ENCODE data around the gene BMERB1. TPM values are rescaled to one million over a fixed set of nuclear protein-coding genes. Genes with fewer than 3 reads are reported as not detected.
A peak's percentile ranks its signal among the peaks of the same experiment; 100 is the strongest.
"Not testable (repeated sequence)": the region's sequence is repeated elsewhere in the genome, so short reads cannot be mapped to it uniquely, and the experiment has no call there.

Gene BMERB1
- total and polyA plus RNA-seq, 8 donors = 4.6 to 99.5 (median 25.6) TPM

DNA sequence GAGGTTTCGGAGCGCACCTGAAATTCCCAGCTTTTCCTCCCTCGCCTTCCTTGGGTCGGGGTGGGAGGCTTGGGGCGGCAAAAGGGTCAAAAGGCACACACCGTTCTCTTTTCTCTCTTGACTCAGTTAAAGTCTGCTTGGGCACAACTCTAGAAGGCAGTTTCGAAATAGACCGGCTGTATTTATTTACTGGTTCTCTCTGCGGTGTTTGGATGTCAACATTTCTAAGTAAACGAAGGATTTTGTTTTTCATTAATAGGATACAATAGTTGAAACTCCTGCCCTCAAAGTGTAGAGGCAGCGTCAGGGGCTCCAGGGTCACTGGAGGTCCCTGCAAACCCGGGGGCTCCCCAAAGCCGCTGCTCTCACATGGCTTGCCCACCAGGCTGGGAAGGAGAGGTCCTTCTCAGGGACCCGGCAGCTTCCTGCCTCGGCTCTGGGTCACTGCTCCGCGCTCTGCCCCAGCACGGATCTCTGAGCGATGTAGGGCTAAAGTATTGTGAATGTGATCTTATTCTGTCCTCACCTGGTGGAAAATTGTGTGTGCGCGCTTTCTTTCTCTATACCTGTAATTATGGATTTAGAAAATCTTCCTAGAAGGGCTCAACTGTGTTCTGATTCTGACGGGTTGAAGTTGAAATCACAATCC is 952 bp downstream of the BMERB1 start:
- DNase-seq = peak in 1 of 2 donors; percentile 35
- peaks cover 2 to 43% (median 31%) of the 10 kb centered on the region in 4 donors for H3K4me1 ChIP-seq
- H3K27me3 ChIP-seq = peaks cover 0 to 17% (median 10%) of the 10 kb centered on the region in 3 donors
- H3K27ac ChIP-seq = peak overlapping the region; percentile 23 to 84 (median 81)
- H3K9me3 ChIP-seq = no peaks in the 10 kb centered on the region
- TF ChIP-seq EP300 (IDR thresholded peaks at IDR 0.05) = no peak
- intact Hi-C loops (cut with DNase I; ENCODE audit: low total_unique reads) = no loop called here
- H3K4me3 ChIP-seq = peak overlapping the region; percentile 67 to 83 (median 75)
- no peaks in the 10 kb centered on the region for H3K36me3 ChIP-seq
- WGBS, 5 donors = 5 to 9% (median 7%) methylated on average over 22 of the region's 22 CpGs

DNA sequence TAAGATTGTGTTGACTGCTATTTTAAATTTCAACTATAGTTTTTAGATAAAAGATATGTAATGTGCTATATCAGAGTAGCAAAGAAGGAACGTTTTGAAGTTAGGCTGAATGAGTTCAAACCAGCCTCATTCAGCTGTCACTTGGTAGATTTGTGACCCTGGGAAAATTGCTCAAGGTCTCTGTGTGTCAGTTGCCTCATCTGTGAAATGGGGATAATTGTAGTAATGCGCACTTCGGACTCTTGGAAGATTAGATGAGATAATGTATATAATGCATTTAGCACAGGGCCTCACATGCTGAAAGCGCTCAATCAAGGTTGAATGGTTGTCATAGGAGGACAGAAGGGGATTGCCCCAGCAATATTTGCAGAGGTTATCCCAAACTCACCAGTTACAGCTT is 4.7 kb downstream of the BMERB1 start:
- Histone ChIP-seq H3K9me3 (no peaks in the 10 kb centered on the region), H3K4me3 (no peak overlapping the region), H3K36me3 (no peaks in the 10 kb centered on the region), H3K27me3 (peaks cover 0 to 15% (median 8%) of the 10 kb centered on the region in 3 donors), H3K4me1 (peaks cover 20 to 66% (median 43%) of the 10 kb centered on the region in 4 donors), H3K27ac (peak overlapping the region in 1 of 5 donors; percentile 66)
- DNase-seq = no peak
- TF ChIP-seq POLR2AphosphoS5 (IDR thresholded peaks at IDR 0.05) = no peak
- TF ChIP-seq POLR2A (IDR thresholded peaks at IDR 0.05) = no peak
- TF ChIP-seq EP300 (IDR thresholded peaks at IDR 0.05) = no peak
- TF ChIP-seq, protein P1, sequence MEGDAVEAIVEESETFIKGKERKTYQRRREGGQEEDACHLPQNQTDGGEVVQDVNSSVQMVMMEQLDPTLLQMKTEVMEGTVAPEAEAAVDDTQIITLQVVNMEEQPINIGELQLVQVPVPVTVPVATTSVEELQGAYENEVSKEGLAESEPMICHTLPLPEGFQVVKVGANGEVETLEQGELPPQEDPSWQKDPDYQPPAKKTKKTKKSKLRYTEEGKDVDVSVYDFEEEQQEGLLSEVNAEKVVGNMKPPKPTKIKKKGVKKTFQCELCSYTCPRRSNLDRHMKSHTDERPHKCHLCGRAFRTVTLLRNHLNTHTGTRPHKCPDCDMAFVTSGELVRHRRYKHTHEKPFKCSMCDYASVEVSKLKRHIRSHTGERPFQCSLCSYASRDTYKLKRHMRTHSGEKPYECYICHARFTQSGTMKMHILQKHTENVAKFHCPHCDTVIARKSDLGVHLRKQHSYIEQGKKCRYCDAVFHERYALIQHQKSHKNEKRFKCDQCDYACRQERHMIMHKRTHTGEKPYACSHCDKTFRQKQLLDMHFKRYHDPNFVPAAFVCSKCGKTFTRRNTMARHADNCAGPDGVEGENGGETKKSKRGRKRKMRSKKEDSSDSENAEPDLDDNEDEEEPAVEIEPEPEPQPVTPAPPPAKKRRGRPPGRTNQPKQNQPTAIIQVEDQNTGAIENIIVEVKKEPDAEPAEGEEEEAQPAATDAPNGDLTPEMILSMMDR (IDR thresholded peaks at IDR 0.05) = no peak
- intact Hi-C loops (cut with DNase I; ENCODE audit: low total_unique reads) = no loop called here
- 79 to 87% (median 83%) methylated on average over 4 of the region's 4 CpGs for WGBS, 5 donors

DNA sequence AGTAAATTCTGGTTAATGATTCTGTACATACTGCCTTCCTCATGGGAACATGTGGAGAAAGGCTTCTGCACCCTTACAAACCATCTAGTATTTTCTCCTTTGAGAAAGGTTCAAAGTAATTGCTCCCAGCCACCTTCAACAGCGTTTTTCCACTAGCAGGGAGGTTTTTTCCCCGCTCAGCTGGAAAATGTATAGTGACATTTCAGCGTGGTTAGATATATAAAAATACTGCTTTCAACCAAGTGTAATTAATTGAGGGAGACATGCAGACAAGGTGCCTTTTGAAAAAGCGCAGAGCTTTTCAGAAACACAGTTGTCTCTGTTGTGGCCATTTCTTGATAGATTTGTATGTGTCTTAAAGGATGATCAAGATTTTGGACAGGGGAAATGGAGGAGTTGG is 5.1 kb downstream of the BMERB1 start:
- Histone ChIP-seq H3K36me3 (no peaks in the 10 kb centered on the region), H3K9me3 (no peaks in the 10 kb centered on the region), H3K27me3 (peaks cover 0 to 10% (median 4%) of the 10 kb centered on the region in 3 donors), H3K27ac (peak overlapping the region in 4 of 5 donors; percentile 21 to 66 (median 30)), H3K4me1 (peaks cover 20 to 63% (median 40%) of the 10 kb centered on the region in 4 donors), H3K4me3 (no peak overlapping the region)
- TF ChIP-seq POLR2A (IDR thresholded peaks at IDR 0.05) = no peak
- TF ChIP-seq EP300 (IDR thresholded peaks at IDR 0.05) = no peak
- intact Hi-C loops (cut with DNase I; ENCODE audit: low total_unique reads) = no loop called here
- WGBS, 5 donors = 77 to 89% (median 86%) methylated on average over 4 of the region's 4 CpGs
- DNase-seq = no peak

DNA sequence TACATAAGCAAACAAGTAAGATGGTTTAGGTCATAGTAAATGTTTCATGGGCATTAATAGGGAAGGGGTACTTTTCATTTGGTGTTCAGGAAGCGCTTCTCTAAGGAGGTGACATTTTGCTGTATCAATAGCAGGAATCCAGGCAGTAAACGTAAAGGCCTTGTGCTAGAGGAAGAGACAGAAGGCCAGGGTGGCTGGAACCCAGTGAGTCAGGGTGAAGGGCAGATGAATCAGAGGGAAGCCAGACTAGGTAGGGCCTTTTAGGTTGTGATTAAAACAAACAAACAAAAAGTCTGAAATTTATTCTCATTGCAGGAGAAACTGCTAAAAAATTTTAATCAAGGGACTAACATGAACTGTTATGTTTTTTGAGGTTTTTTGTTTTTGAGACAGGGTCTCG is 6.5 kb downstream of the BMERB1 start:
- 84 to 90% (median 87%) methylated on average over 3 of the region's 3 CpGs for WGBS, 5 donors
- Histone ChIP-seq H3K27ac (peak overlapping the region in 3 of 5 donors; percentile 26 to 66 (median 33)), H3K36me3 (no peaks in the 10 kb centered on the region), H3K4me1 (peaks cover 16 to 52% (median 28%) of the 10 kb centered on the region in 4 donors), H3K9me3 (peaks cover 0 to 4% (median 0%) of the 10 kb centered on the region in 4 donors), H3K27me3 (no peaks in the 10 kb centered on the region), H3K4me3 (no peak overlapping the region)
- intact Hi-C loops (cut with DNase I; ENCODE audit: low total_unique reads) = no loop called here
- no peak for DNase-seq
- TF ChIP-seq, protein P1 (IDR thresholded peaks at IDR 0.05) = no peak
- no peak for TF ChIP-seq POLR2A (IDR thresholded peaks at IDR 0.05)
- no peak for TF ChIP-seq POLR2AphosphoS5 (IDR thresholded peaks at IDR 0.05)
- no peak for TF ChIP-seq EP300 (IDR thresholded peaks at IDR 0.05)

DNA sequence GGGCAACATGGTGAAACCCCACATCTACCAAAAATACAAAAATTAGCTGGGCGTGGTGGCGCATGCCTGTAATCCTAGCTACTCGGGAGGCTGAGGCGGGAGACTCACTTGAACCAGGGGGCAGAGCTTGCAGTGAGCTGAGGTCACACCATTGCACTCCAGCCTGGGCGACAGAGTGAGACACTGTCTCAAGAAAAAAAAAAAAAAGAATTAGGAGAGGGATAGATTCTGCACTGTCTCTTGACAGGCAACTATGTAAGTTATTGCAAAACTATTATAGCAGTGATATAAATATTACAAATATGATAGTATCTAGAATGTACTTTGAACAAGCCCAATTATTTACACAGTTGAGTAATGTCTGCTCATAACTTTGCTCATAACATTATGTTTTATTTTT is 7.8 kb downstream of the BMERB1 start:
- DNase-seq = peak in 1 of 2 donors; percentile 11
- H3K9me3 ChIP-seq; intact Hi-C loops (cut with DNase I; ENCODE audit: low total_unique reads); H3K4me3 ChIP-seq; H3K27me3 ChIP-seq; H3K36me3 ChIP-seq: not testable (repeated sequence)
- H3K4me1 ChIP-seq = peaks cover 16 to 47% (median 27%) of the 10 kb centered on the region in 4 donors
- H3K27ac ChIP-seq = peak overlapping the region in 4 of 5 donors; percentile 49 to 74 (median 64)
- 79 to 92% (median 83%) methylated on average over 5 of the region's 5 CpGs for WGBS, 5 donors

DNA sequence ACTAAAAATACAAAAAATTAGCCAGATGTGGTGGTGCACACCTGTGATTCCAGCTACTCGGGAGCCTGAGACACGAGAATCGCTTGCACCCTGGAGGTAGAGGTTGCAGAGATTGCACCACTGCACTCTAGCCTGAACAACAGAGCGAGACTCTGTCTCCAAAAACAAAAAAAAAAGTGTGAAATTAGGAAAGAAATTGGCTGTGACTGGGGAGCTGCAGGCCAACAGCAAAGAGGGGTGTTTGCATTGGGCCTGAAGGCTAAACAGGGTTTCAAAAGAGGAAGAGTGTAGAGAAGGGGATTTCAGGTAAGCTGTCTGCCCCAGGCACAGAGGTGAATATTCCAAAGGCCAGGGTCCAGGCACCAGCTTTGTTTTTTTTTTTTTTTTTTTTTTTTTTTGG is 9.4 kb downstream of the BMERB1 start:
- TF ChIP-seq POLR2AphosphoS5 (IDR thresholded peaks at IDR 0.05) (no peak), EP300 (IDR thresholded peaks at IDR 0.05) (no peak)
- peaks cover 0 to 8% (median 0%) of the 10 kb centered on the region in 4 donors for H3K36me3 ChIP-seq
- no peak for DNase-seq
- H3K9me3 ChIP-seq = peaks cover 0 to 4% (median 0%) of the 10 kb centered on the region in 4 donors
- peaks cover 16 to 39% (median 23%) of the 10 kb centered on the region in 4 donors for H3K4me1 ChIP-seq
- no peak overlapping the region for H3K27ac ChIP-seq
- no peak overlapping the region for H3K4me3 ChIP-seq
- intact Hi-C loops (cut with DNase I; ENCODE audit: low total_unique reads) = no loop called here
- H3K27me3 ChIP-seq = no peaks in the 10 kb centered on the region
- WGBS, 5 donors = 94 to 98% (median 96%) methylated on average over 4 of the region's 4 CpGs
